Lower lobe of right lung (tissue), 2 donors: ENCODE measurements around the gene RAB7B. TPM values are rescaled to one million over a fixed set of nuclear protein-coding genes. Genes with fewer than 3 reads are reported as not detected.
A peak's percentile ranks its signal among the peaks of the same experiment; 100 is the strongest.

Experiments used
- ATAC-seq, 2 donors: fragments of 200-7000 bp; cut with Tn5 transposase; one replicate each; pipeline ENCODE4 v1.9.1; 2020 to 2022; ENCODE audit warnings: mild to moderate bottlenecking in 2 of 2, moderate library complexity in 2 of 2
- DNase-seq: peaks from one replicate; pipeline ENCODE4 v3.0.0-alpha.2; 2020
- H3K27ac ChIP-seq: fragments of 200-600 bp; one replicate; pipeline ENCODE4 v1.8.0; 2022
- H3K27me3 ChIP-seq: fragments of 200-600 bp; one replicate; pipeline ENCODE4 v1.8.0; 2022; ENCODE audit warnings: low read depth
- H3K36me3 ChIP-seq: fragments of 200-600 bp; one replicate; pipeline ENCODE4 v1.8.0; 2022; ENCODE audit warnings: mild to moderate bottlenecking
- H3K4me1 ChIP-seq: fragments of 200-600 bp; one replicate; pipeline ENCODE4 v1.8.0; 2022
- H3K4me3 ChIP-seq: fragments of 200-600 bp; one replicate; pipeline ENCODE4 v1.8.0; 2022; ENCODE audit warnings: mild to moderate bottlenecking
- H3K9me3 ChIP-seq: fragments of 200-600 bp; one replicate; pipeline ENCODE4 v1.8.0; 2022
- CTCF ChIP-seq: fragments of 200-600 bp; IDR thresholded peaks from one replicate; pipeline ENCODE4 v1.8.0; 2022; ENCODE audit warnings: antibody characterized with exemption, mild to moderate bottlenecking
- intact Hi-C: fragments of 100-400 bp; cut with DNase I; formaldehyde crosslinking; loops from one replicate; pipeline ENCODE4 v1.11.0; 2022
- total RNA-seq: library from RNA; stranded (reverse); fragmentation: NEBNext Ultra II Directional; extraction: Animal tissue kit (Norgen Biotek cat#: 25700); gene quantifications from one replicate; pipeline ENCODE4 v1.2.1, GENCODE V29; 2021
- donor health status: DM: no; HTN: yes; CAD: no; lungs with severe emphysema.

RAB7B gene
- total RNA-seq, 1 donor from 2014 or later = 9.1 TPM

GRCh38 chr1:206021626-206022365 is 18.6 kb upstream of the RAB7B start:
- Histone ChIP-seq H3K36me3 (no peaks in the 10 kb centered on the region), H3K27me3 (no peaks in the 10 kb centered on the region), H3K9me3 (no peaks in the 10 kb centered on the region), H3K4me1 (peaks cover 7% of the 10 kb centered on the region), H3K4me3 (peak overlapping the region; percentile 26), H3K27ac (no peak overlapping the region)
- intact Hi-C loops = no loop called here
- ATAC-seq = no peak
- no peak for TF ChIP-seq CTCF
- DNase-seq = no peak

GRCh38 chr1:206021008-206021625 is 17.9 kb upstream of the RAB7B start:
- intact Hi-C loops = no loop called here
- Histone ChIP-seq H3K27ac (no peak overlapping the region), H3K4me1 (peaks cover 7% of the 10 kb centered on the region), H3K4me3 (no peak overlapping the region), H3K36me3 (no peaks in the 10 kb centered on the region), H3K27me3 (no peaks in the 10 kb centered on the region), H3K9me3 (no peaks in the 10 kb centered on the region)
- DNase-seq (no peak), ATAC-seq (no peak)
- TF ChIP-seq CTCF = no peak

GRCh38 chr1:206020393-206021007 is 17.3 kb upstream of the RAB7B start:
- Histone ChIP-seq H3K27me3 (no peaks in the 10 kb centered on the region), H3K36me3 (no peaks in the 10 kb centered on the region), H3K9me3 (no peaks in the 10 kb centered on the region), H3K27ac (no peak overlapping the region), H3K4me1 (peaks cover 7% of the 10 kb centered on the region), H3K4me3 (no peak overlapping the region)
- DNase-seq = no peak
- no peak for TF ChIP-seq CTCF
- ATAC-seq = no peak
- intact Hi-C loops = no loop called here

- intact Hi-C loops = no loop called here
- DNase-seq (no peak), ATAC-seq (no peak)
- Histone ChIP-seq H3K36me3 (no peaks in the 10 kb centered on the region), H3K27me3 (no peaks in the 10 kb centered on the region), H3K4me3 (no peak overlapping the region), H3K27ac (no peak overlapping the region), H3K4me1 (no peaks in the 10 kb centered on the region), H3K9me3 (no peaks in the 10 kb centered on the region)
- no peak for TF ChIP-seq CTCF
Measured at GRCh38 chr1:206015071-206015470, 11.9 kb upstream of the RAB7B start.

- TF ChIP-seq CTCF = no peak
- Histone ChIP-seq H3K4me3 (no peak overlapping the region), H3K27me3 (no peaks in the 10 kb centered on the region), H3K4me1 (no peaks in the 10 kb centered on the region), H3K36me3 (no peaks in the 10 kb centered on the region), H3K9me3 (no peaks in the 10 kb centered on the region), H3K27ac (no peak overlapping the region)
- DNase-seq (no peak), ATAC-seq (no peak)
- intact Hi-C loops = no loop called here
Measured at GRCh38 chr1:206014601-206015000, 11.4 kb upstream of the RAB7B start.
